Measurements from ENCODE around the gene TNNC1. TPM values are rescaled to one million over a fixed set of nuclear protein-coding genes. Genes with fewer than 3 reads are reported as not detected.
A peak's percentile ranks its signal among the peaks of the same experiment; 100 is the strongest.

Gene TNNC1
- total and polyA plus RNA-seq, 2 donors (not counting 3 experiments of a cell fraction or from before 2014, with no cell fraction given): 0.12 TPM; not detected in 1

GRCh38 chr3:52494886-52495495 is 41.1 kb upstream of the TNNC1 start, which contains the start of gene STAB1:
TSS of gene STAB1 (plus strand) at chr3:52495338. CDS start at chr3:52495414, 76 bp downstream.
- Histone ChIP-seq H3K4me2 (ENCODE audit: insufficient read depth, low read length) (peak within 1 kb of the TSS; percentile 89), H3K4me3 (replicated peaks in 1 of 3; ENCODE audit: insufficient read depth in 1 of 3, low read depth in 1 of 3, low read length in 3 of 3) (peak within 1 kb of the TSS; percentile 52 to 60 (median 59)), H3K27ac (ENCODE audit: insufficient read depth, low read depth, low read length) (peak within 1 kb of the TSS; percentile 97), H3K4me1 (ENCODE audit: control insufficient read depth, extremely low read depth, insufficient read depth, low read length) (peaks cover 72% of the 10 kb centered on the region), H3K9me1 (replicated peaks; ENCODE audit: control insufficient read depth, extremely low read depth, insufficient read depth, low read length) (no peaks in the 10 kb centered on the region), H3K9me3 (replicated peaks; ENCODE audit: control insufficient read depth, insufficient read depth, low read length) (no peaks in the 10 kb centered on the region), H2AFZ (ENCODE audit: low read depth, low read length) (no peak within 1 kb of the TSS), H4K20me1 (replicated peaks; ENCODE audit: control insufficient read depth, extremely low read depth, insufficient read depth, low read length) (no peaks in the 10 kb centered on the region), H3K27me3 (ENCODE audit: control insufficient read depth in 2 of 2, insufficient read depth in 2 of 2, low read length in 2 of 2) (no peaks in the 10 kb centered on the region), H3K36me3 (ENCODE audit: control insufficient read depth in 2 of 2, extremely low read depth in 1 of 2, insufficient read depth in 2 of 2, low read length in 2 of 2) (peaks cover 3 to 23% of the 10 kb centered on the region in 2 experiments), H3K9ac (replicated peaks; ENCODE audit: extremely low read depth, insufficient read depth, low read length) (peak within 1 kb of the TSS; percentile 95), H3K79me2 (ENCODE audit: control insufficient read depth, insufficient read depth, low read length) (peaks cover 44% of the 10 kb centered on the region)
- peak; percentile 96 for DNase-seq (ENCODE audit: low read depth, low spot score)
- dilution Hi-C loops (cut with MboI; ENCODE audit: extremely low pct_ligation_motif_present, low sequenced_read_pairs): no loop called here
- peak; percentile 97 for FAIRE-seq
- BruUV-seq (replicated peaks): no TSS peak
- CTCF ChIA-PET: interaction anchor here (0.5 to 1.7 kb wide), 13 partner anchors 9 to 83 kb away, joined by 3 to 14 read pairs (median 4); partner anchors contain the start of gene UQCC5
- TF ChIP-seq GATA2 (IDR thresholded peaks at IDR 0.05; ENCODE audit: insufficient read depth, insufficient read length, low read depth, low read length) (peak; percentile 98), POLR2AphosphoS5 (IDR thresholded peaks at IDR 0.05; ENCODE audit: insufficient read depth, low read depth, low read length) (peak; percentile 100), POLR2A (IDR thresholded peaks at IDR 0.05; ENCODE audit: low read depth, low read length) (peak; percentile 92), EZH2 (IDR thresholded peaks at IDR 0.05; ENCODE audit: borderline replicate concordance, low read depth, low read length, severe bottlenecking) (no peak), JUN (IDR thresholded peaks at IDR 0.05; ENCODE audit: borderline replicate concordance, insufficient read depth, insufficient read length, low read depth) (no peak), FOS (IDR thresholded peaks at IDR 0.05; ENCODE audit: borderline replicate concordance, insufficient read depth, low read length) (peak; percentile 71), CTCF (IDR thresholded peaks at IDR 0.05; ENCODE audit: extremely low read depth in 1 of 2, insufficient read depth in 1 of 2, low read depth in 1 of 2, low read length in 2 of 2) (no peak), MYC (IDR thresholded peaks at IDR 0.05; ENCODE audit: low read depth, low read length) (peak; percentile 13), MAX (IDR thresholded peaks at IDR 0.05; ENCODE audit: insufficient read depth, insufficient read length) (peak; percentile 1)
- POLR2A ChIA-PET: interaction anchor here (0.7 to 1.2 kb wide), 2 partner anchors 41 to 57 kb away, joined by 7 to 8 read pairs; partner anchors contain the start of gene UQCC5
- intact Hi-C loops (cut with micrococcal nuclease): loop anchor here (1.0 to 5.0 kb wide), 6 partner anchors 12 to 66 kb away; partner anchors contain the start of genes NISCH and UQCC5

Measured in endothelial cell of umbilical vein (primary cell).